ACC112 (cell line): ENCODE measurements around the gene GHITM.

Source experiments
- H2AFZ ChIP-seq: fragments of 200-600 bp; sonication (generic); one replicate; pipeline ENCODE4 v1.6.0; 2017; ENCODE audit warnings: antibody characterized with exemption, low read length; ENCODE audit not compliant: unreplicated experiment
- H3K27ac ChIP-seq: fragments of 200-600 bp; sonication (generic); 2 replicates; pipeline ENCODE4 v1.5.1; 2014; ENCODE audit warnings: low read depth, mild to moderate bottlenecking, antibody characterized with exemption, low read length, moderate library complexity
- H3K27me3 ChIP-seq: fragments of 200-600 bp; sonication (generic); 2 replicates; pipeline ENCODE4 v1.6.1; 2014; ENCODE audit warnings: mild to moderate bottlenecking, antibody characterized with exemption, low read length, moderate library complexity, mixed read lengths; ENCODE audit not compliant: insufficient read depth
- H3K36me3 ChIP-seq: fragments of 200-600 bp; sonication (generic); 2 replicates; pipeline ENCODE4 v1.6.1; 2016; ENCODE audit warnings: mild to moderate bottlenecking, antibody characterized with exemption, low read length, moderate library complexity, mixed read lengths; ENCODE audit not compliant: insufficient read depth
- H3K4me1 ChIP-seq: fragments of 200-600 bp; sonication (generic); one replicate; pipeline ENCODE4 v1.6.1; 2016; ENCODE audit warnings: low read length, mixed read lengths; ENCODE audit not compliant: insufficient read depth, unreplicated experiment, control insufficient read depth
- H3K4me3 ChIP-seq: fragments of 200-600 bp; sonication (generic); 2 replicates; pipeline ENCODE4 v1.5.1; 2014; ENCODE audit warnings: mild to moderate bottlenecking, low read depth, low read length
- H3K79me2 ChIP-seq: fragments of 200-600 bp; sonication (generic); one replicate; pipeline ENCODE4 v1.6.0; 2016; ENCODE audit warnings: low read length; ENCODE audit not compliant: control insufficient read depth, unreplicated experiment, insufficient read depth

The GHITM gene

DNA sequence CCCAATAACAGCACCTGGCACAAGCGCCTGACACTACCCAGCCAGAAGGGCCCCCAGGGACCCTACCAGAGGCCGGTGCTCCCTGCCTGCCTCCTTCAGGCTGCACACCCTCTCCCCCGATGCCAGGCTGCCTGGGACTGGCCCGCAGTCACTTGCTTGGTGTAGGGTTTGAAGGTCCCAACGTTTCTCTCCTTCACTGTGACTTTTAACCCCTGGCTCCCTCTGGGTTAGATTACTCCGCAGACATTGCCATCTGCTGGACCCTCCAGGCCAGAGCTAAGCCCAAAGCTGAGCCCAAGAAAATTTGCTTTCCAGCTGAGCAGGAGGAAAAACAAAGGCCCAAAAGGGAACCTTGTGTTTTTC is 61.9 kb downstream of the GHITM start:
- H3K27me3 ChIP-seq: peaks cover 49% of the 10 kb centered on the region
- H3K4me3 ChIP-seq: no peak overlapping the region
- no peaks in the 10 kb centered on the region for H3K36me3 ChIP-seq
- H3K27ac ChIP-seq: no peak overlapping the region
- H2AFZ ChIP-seq: no peak overlapping the region
- H3K4me1 ChIP-seq: no peaks in the 10 kb centered on the region
- no peaks in the 10 kb centered on the region for H3K79me2 ChIP-seq

DNA sequence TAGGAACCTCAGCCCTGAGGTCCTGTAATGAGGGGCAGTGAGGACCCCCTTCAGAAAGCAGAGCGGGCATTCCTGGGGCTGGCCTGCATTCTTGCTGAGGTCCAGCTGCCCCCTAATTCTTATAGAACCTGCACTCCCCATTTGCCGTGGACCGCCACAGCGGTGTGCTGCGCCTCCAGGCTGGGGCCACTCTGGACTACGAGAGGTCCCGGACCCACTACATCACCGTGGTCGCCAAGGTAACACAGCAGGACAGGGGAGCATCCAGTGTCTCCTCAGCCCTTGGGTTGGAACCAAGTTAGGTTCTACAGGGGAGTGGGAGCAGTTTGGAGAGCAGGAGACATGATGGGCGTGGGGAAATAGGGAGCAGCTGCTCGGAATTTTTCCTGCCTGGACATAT is 62.4 kb downstream of the GHITM start:
- Histone ChIP-seq H3K27ac (no peak overlapping the region), H3K36me3 (no peaks in the 10 kb centered on the region), H3K79me2 (no peaks in the 10 kb centered on the region), H3K4me3 (no peak overlapping the region), H3K4me1 (no peaks in the 10 kb centered on the region), H3K27me3 (peaks cover 49% of the 10 kb centered on the region), H2AFZ (no peak overlapping the region)

DNA sequence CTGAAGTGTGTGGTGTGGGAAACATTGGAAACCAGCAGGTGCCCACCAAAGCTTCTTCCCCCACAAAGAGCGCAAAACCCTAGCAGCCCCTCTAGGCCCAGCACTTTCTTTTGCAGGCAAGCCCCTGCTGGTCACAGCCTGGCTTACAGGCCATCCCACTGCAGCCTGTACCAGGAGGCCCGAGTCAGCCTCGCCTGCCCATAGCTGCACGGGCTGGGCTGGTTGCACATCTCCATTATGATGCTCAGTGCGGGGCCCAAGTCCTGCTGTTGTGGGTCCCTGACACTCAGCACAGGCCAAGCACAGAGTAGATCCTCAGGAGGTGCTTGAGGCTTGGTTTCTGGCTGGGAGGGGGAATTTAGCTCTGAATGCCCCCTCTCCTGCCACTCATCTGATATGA is 63.0 kb downstream of the GHITM start:
- Histone ChIP-seq H2AFZ (no peak overlapping the region), H3K4me3 (no peak overlapping the region), H3K27me3 (peaks cover 49% of the 10 kb centered on the region), H3K27ac (no peak overlapping the region), H3K79me2 (no peaks in the 10 kb centered on the region), H3K4me1 (no peaks in the 10 kb centered on the region), H3K36me3 (no peaks in the 10 kb centered on the region)
